Subcutaneous adipose tissue (tissue), 4 donors: Measurements from ENCODE around the gene ATF6. TPM values are rescaled to one million over a fixed set of nuclear protein-coding genes. Genes with fewer than 3 reads are reported as not detected.

Source experiments
- total RNA-seq, 4 donors: library from RNA; depleted of rRNA; stranded (reverse); fragments of >200 nt; gene quantifications; one replicate each; pipeline ENCODE4 v1.1.0, GENCODE V29; 2016
- TF ChIP-seq, protein P1 (sequence below): fragments of 450-650 bp; IDR thresholded peaks from one replicate; pipeline ENCODE4 v1.5.1; 2016; ENCODE audit warnings: low read depth, mild to moderate bottlenecking, control low read depth, antibody characterized with exemption, moderate library complexity

ATF6 gene
- total RNA-seq, 4 donors from 2014 or later: 22.0 to 48.9 (median 30.4) TPM

DNA sequence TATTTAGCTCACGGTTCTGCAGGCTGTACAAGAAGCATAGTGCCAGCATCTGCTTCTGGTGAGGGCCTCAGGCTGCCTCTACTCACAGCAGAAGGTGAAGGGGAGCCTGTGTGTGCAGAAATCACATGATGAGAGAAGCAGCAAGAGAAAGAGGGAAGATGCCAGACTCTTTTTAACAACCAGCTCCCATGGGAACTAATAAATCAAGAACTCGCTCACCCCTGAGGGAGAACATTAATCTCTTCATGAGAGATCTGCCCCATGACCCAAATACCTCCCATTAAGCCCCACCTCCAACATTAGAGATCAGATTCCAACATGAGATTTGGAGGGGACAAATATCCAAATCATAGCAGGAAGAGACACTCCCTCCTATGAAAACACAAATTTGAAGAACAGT, 183.4 kb downstream of the ATF6 start:
- TF ChIP-seq, protein P1, sequence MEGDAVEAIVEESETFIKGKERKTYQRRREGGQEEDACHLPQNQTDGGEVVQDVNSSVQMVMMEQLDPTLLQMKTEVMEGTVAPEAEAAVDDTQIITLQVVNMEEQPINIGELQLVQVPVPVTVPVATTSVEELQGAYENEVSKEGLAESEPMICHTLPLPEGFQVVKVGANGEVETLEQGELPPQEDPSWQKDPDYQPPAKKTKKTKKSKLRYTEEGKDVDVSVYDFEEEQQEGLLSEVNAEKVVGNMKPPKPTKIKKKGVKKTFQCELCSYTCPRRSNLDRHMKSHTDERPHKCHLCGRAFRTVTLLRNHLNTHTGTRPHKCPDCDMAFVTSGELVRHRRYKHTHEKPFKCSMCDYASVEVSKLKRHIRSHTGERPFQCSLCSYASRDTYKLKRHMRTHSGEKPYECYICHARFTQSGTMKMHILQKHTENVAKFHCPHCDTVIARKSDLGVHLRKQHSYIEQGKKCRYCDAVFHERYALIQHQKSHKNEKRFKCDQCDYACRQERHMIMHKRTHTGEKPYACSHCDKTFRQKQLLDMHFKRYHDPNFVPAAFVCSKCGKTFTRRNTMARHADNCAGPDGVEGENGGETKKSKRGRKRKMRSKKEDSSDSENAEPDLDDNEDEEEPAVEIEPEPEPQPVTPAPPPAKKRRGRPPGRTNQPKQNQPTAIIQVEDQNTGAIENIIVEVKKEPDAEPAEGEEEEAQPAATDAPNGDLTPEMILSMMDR: no peak

DNA sequence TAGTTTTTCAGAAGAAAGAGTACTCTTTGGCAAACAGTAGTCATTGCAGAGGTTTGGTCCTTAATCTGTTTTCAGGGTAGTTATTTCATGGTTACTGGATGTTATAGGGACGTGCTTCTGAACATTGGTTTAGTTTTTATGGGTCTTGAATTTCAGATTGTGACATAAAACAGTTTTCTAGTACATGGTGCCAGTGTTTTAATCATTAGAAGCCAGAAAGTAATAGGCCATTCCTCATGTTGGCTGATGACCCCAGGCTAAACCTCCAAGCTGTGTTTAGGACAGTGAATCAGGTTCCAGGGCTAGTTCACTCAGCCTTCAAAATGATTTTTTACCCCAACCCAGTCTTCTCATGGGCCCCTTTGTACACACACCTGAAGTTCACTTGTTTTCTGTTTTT, 184.3 kb downstream of the ATF6 start:
- TF ChIP-seq, protein P1: no peak

DNA sequence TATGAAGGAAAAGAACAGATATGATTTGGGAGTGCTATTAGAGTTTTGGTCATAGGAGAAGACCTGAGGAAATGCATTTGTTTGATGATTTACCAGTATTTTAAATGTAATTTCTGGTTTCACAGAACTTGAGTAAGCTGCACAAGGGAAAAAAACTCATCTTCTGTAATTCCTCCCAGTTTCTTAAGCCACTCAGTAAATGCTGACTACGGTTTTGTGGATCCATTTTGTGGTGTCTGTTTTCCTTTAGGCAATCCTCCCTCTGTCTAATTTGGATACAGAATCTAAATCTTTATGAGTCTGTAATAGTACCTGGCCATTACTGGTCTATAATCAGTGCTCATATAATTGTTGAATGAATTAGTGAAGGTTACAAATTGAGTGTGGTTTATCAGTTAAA, 185.5 kb downstream of the ATF6 start:
- TF ChIP-seq, protein P1: no peak

DNA sequence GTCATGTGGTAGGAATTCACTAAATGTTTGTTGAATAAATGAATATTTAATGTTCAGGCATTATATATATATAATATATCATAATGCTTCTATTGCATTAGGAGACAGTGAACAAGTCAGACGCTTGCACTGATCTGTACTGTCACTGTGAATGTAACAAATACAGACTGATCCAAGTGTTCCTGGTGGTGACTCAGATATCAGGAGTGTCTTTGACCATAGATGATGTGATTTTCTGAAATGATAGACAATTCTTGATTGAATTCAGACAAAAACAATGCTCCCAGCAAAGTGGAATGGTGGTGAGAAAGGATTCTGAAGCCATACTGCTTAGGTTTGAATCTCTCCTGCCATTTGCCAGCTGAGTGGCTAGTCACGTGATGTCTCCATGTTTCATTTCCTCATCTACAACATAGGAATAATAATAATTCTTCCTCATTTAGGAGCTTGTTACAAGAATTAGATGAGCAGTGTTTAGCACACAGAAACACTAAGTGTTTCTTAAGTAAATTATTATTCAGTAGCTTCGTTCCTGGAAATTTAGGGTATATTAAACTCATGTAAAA, 186.6 kb downstream of the ATF6 start:
- TF ChIP-seq, protein P1: no peak

DNA sequence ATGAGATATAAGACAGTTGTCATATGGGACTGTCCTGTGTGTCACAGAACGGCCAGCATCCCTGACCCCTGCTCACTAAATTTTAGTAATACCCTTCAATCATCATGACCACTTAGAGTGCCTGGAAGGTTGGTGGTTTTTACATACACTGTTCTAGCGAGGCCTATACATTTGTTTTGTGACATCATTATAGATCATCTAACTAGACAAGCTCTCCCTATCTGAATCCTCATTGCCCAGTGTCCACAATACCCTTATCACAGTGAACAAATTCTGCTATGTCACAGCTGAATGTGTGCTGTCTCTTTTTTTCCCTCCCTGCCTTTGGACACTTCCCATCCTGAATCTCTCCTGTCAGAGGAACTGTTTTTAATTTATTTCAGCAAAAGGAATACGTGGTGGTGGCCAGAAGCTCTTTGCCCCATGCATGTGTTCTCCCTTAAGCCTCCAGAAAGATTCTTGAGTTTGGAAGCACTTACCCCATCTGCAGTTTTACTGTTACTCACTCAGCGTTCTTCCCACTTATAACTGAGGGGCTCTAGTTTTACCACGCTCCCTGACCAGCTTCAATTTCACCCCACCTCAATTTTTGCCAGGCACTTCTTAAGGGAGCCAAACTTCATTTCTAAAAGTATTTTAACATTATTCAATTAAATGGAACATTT, 187.3 kb downstream of the ATF6 start:
- TF ChIP-seq, protein P1: no peak

DNA sequence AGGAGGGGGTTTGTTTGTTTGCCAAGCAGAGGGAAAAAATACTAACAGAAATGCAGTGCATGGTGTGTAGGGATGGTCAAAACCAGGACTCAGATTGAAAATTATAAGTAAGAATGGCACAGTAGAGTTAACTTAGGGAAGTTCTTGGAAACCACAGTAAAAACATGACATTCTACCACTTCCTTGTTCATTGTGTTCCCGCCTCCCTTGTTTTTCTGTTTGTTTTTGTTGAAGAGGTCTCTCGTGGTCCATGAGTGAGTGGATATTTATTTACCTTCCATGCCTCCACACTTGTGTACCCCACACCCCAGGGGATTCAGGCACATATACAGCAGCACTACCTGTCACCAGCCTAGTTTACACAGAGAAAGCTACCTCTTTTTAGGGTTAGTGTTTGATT, 187.9 kb downstream of the ATF6 start:
- TF ChIP-seq, protein P1: no peak

DNA sequence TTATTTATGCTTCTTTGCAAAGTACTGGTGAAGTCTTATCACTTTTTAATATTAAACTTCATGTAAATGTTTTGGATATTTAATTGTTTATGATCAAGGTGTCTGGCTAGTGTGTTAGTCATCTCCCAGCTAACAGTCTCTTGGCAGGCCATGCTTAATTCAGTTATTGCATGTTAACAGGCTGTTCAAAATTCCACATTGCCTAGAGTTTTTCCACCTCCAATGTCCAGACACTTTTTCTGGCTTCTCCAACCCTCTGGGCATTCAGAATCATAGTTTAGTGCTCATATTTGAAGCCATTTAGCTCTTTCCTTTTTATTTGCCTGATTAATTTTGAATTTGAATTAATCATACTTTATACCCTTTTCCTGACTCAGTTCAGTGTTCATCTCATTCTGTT, 188.3 kb downstream of the ATF6 start:
- TF ChIP-seq, protein P1: no peak
